ENCODE data around the gene FLNC. TPM values are rescaled to one million over a fixed set of nuclear protein-coding genes. Genes with fewer than 3 reads are reported as not detected.

FLNC gene
- total and polyA plus RNA-seq, 2 donors (not counting 3 experiments of a cell fraction or from before 2014, with no cell fraction given), result 19.5 to 81.9 TPM

DNA sequence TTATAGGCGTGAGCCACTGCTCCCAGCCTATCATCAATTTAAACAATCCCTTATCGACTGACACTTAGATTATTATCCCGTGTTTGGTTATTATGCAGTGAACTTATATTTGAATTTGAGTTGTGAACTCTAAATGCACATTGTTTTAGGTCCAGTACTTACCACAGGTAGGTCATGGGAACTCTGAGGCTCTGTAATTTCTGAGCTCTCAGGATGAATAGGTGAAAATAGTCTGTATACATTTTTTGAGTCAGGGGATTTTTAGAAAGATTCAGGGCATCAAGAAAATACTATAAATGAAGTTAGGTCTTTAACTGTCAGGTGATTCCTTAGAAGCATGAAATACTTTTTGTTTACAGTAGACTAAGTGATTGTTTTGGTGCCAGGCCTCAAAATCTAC lies 29.6 kb upstream of the FLNC start:
- intact Hi-C loops (cut with micrococcal nuclease), result no loop called here
- Histone ChIP-seq H3K9me3 (replicated peaks; ENCODE audit: control insufficient read depth, insufficient read depth, low read length) (no peaks in the 10 kb centered on the region), H3K4me1 (ENCODE audit: control insufficient read depth, extremely low read depth, insufficient read depth, low read length) (no peaks in the 10 kb centered on the region), H3K36me3 (ENCODE audit: control insufficient read depth in 2 of 2, extremely low read depth in 1 of 2, insufficient read depth in 2 of 2, low read length in 2 of 2) (no peaks in the 10 kb centered on the region), H4K20me1 (replicated peaks; ENCODE audit: control insufficient read depth, extremely low read depth, insufficient read depth, low read length) (no peaks in the 10 kb centered on the region), H3K27me3 (ENCODE audit: control insufficient read depth in 2 of 2, insufficient read depth in 2 of 2, low read length in 2 of 2) (no peaks in the 10 kb centered on the region), H3K27ac (ENCODE audit: insufficient read depth, low read depth, low read length) (no peak overlapping the region), H3K9ac (replicated peaks; ENCODE audit: extremely low read depth, insufficient read depth, low read length) (no peak overlapping the region), H2AFZ (ENCODE audit: low read depth, low read length) (no peak overlapping the region), H3K4me3 (replicated peaks in 1 of 3; ENCODE audit: insufficient read depth in 1 of 3, low read depth in 1 of 3, low read length in 3 of 3) (no peak overlapping the region), H3K9me1 (replicated peaks; ENCODE audit: control insufficient read depth, extremely low read depth, insufficient read depth, low read length) (no peaks in the 10 kb centered on the region), H3K79me2 (ENCODE audit: control insufficient read depth, insufficient read depth, low read length) (no peaks in the 10 kb centered on the region), H3K4me2 (ENCODE audit: insufficient read depth, low read length) (no peak overlapping the region)
- no TSS peak for BruUV-seq (replicated peaks)
- DNase-seq (ENCODE audit: low read depth, low spot score) (no peak), FAIRE-seq (no peak)
- dilution Hi-C loops (cut with MboI; ENCODE audit: extremely low pct_ligation_motif_present, low sequenced_read_pairs), result no loop called here
- CTCF ChIA-PET, result interaction anchor here (1.3 kb wide), 1 partner anchor 10 kb away, joined by 3 read pairs; no protein-coding TSS in a partner anchor
- no peak for TF ChIP-seq JUN (IDR thresholded peaks at IDR 0.05; ENCODE audit: borderline replicate concordance, insufficient read depth, insufficient read length, low read depth)
- POLR2A ChIA-PET, result no interaction called here

DNA sequence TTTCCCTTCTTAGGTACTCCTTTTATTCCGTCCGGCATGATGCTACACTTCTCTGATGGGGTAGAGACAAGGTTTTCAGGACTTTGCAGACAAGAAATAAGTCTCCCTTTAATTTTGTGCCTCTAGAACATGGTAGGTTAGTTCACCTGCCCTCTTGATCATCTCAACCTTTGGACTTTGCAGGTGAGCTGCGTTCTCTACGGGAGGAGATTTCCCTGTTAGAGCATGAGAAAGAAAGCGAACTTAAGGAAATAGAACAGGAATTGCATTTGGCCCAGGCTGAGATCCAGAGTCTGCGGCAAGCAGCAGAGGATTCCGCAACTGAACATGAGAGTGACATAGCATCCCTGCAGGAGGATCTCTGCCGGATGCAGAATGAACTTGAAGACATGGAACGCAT lies 29.2 kb upstream of the FLNC start:
- POLR2A ChIA-PET, result no interaction called here
- Histone ChIP-seq H4K20me1 (replicated peaks; ENCODE audit: control insufficient read depth, extremely low read depth, insufficient read depth, low read length) (no peaks in the 10 kb centered on the region), H3K9me3 (replicated peaks; ENCODE audit: control insufficient read depth, insufficient read depth, low read length) (no peaks in the 10 kb centered on the region), H3K9me1 (replicated peaks; ENCODE audit: control insufficient read depth, extremely low read depth, insufficient read depth, low read length) (no peaks in the 10 kb centered on the region), H2AFZ (ENCODE audit: low read depth, low read length) (no peak overlapping the region), H3K36me3 (ENCODE audit: control insufficient read depth in 2 of 2, extremely low read depth in 1 of 2, insufficient read depth in 2 of 2, low read length in 2 of 2) (no peaks in the 10 kb centered on the region), H3K4me3 (replicated peaks in 1 of 3; ENCODE audit: insufficient read depth in 1 of 3, low read depth in 1 of 3, low read length in 3 of 3) (no peak overlapping the region), H3K4me2 (ENCODE audit: insufficient read depth, low read length) (no peak overlapping the region), H3K79me2 (ENCODE audit: control insufficient read depth, insufficient read depth, low read length) (no peaks in the 10 kb centered on the region), H3K9ac (replicated peaks; ENCODE audit: extremely low read depth, insufficient read depth, low read length) (no peak overlapping the region), H3K27ac (ENCODE audit: insufficient read depth, low read depth, low read length) (no peak overlapping the region), H3K4me1 (ENCODE audit: control insufficient read depth, extremely low read depth, insufficient read depth, low read length) (no peaks in the 10 kb centered on the region), H3K27me3 (ENCODE audit: control insufficient read depth in 2 of 2, insufficient read depth in 2 of 2, low read length in 2 of 2) (no peaks in the 10 kb centered on the region)
- intact Hi-C loops (cut with micrococcal nuclease), result no loop called here
- CTCF ChIA-PET, result no interaction called here
- BruUV-seq (replicated peaks), result no TSS peak
- TF ChIP-seq JUN (IDR thresholded peaks at IDR 0.05; ENCODE audit: borderline replicate concordance, insufficient read depth, insufficient read length, low read depth) (no peak), MYC (IDR thresholded peaks at IDR 0.05; ENCODE audit: low read depth, low read length) (no peak), EZH2 (IDR thresholded peaks at IDR 0.05; ENCODE audit: borderline replicate concordance, low read depth, low read length, severe bottlenecking) (no peak), POLR2AphosphoS5 (IDR thresholded peaks at IDR 0.05; ENCODE audit: insufficient read depth, low read depth, low read length) (no peak), FOS (IDR thresholded peaks at IDR 0.05; ENCODE audit: borderline replicate concordance, insufficient read depth, low read length) (no peak), POLR2A (IDR thresholded peaks at IDR 0.05; ENCODE audit: low read depth, low read length) (no peak), GATA2 (IDR thresholded peaks at IDR 0.05; ENCODE audit: insufficient read depth, insufficient read length, low read depth, low read length) (no peak)
- TF ChIP-seq, protein P1, sequence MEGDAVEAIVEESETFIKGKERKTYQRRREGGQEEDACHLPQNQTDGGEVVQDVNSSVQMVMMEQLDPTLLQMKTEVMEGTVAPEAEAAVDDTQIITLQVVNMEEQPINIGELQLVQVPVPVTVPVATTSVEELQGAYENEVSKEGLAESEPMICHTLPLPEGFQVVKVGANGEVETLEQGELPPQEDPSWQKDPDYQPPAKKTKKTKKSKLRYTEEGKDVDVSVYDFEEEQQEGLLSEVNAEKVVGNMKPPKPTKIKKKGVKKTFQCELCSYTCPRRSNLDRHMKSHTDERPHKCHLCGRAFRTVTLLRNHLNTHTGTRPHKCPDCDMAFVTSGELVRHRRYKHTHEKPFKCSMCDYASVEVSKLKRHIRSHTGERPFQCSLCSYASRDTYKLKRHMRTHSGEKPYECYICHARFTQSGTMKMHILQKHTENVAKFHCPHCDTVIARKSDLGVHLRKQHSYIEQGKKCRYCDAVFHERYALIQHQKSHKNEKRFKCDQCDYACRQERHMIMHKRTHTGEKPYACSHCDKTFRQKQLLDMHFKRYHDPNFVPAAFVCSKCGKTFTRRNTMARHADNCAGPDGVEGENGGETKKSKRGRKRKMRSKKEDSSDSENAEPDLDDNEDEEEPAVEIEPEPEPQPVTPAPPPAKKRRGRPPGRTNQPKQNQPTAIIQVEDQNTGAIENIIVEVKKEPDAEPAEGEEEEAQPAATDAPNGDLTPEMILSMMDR (IDR thresholded peaks at IDR 0.05; ENCODE audit: extremely low read depth in 1 of 2, insufficient read depth in 1 of 2, low read depth in 1 of 2, low read length in 2 of 2), result no peak
- TF ChIP-seq, protein P2, sequence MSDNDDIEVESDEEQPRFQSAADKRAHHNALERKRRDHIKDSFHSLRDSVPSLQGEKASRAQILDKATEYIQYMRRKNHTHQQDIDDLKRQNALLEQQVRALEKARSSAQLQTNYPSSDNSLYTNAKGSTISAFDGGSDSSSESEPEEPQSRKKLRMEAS (IDR thresholded peaks at IDR 0.05; ENCODE audit: insufficient read depth, insufficient read length), result no peak
- DNase-seq (ENCODE audit: low read depth, low spot score) (no peak), FAIRE-seq (no peak)
- dilution Hi-C loops (cut with MboI; ENCODE audit: extremely low pct_ligation_motif_present, low sequenced_read_pairs), result no loop called here

Measured in endothelial cell of umbilical vein (primary cell).